ENCODE data around the gene CAMK2A. TPM values are rescaled to one million over a fixed set of nuclear protein-coding genes. Genes with fewer than 3 reads are reported as not detected.

CAMK2A gene
- total and polyA plus RNA-seq, 2 donors (not counting 3 experiments of a cell fraction or from before 2014, with no cell fraction given) = not detected

DNA sequence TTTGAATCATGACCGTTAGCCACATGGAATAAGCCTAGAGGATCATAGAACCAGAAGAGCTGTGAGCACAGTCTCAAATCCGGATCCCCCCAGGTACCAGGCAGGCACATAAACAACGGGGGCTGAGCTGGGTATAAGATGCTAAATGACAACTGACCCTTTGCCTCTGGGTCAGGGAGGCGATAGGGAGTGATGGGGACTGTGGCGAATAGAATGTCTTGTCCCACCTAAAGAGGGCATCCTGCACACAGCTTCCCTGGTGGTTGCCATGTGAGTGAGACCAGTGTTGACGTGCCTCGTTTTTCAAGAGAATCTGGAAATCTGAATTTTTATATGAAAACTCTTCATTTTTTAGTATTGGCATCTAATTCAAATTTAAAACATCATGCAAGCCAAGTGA lies 66.1 kb downstream of the CAMK2A start:
- Histone ChIP-seq H3K4me1 (ENCODE audit: control insufficient read depth, extremely low read depth, insufficient read depth, low read length) (no peaks in the 10 kb centered on the region), H3K4me3 (replicated peaks in 1 of 3; ENCODE audit: insufficient read depth in 1 of 3, low read depth in 1 of 3, low read length in 3 of 3) (no peak overlapping the region), H3K36me3 (ENCODE audit: control insufficient read depth in 2 of 2, extremely low read depth in 1 of 2, insufficient read depth in 2 of 2, low read length in 2 of 2) (no peaks in the 10 kb centered on the region), H3K27me3 (ENCODE audit: control insufficient read depth in 2 of 2, insufficient read depth in 2 of 2, low read length in 2 of 2) (peaks cover 0 to 1% of the 10 kb centered on the region in 2 experiments), H4K20me1 (replicated peaks; ENCODE audit: control insufficient read depth, extremely low read depth, insufficient read depth, low read length) (no peaks in the 10 kb centered on the region), H3K27ac (ENCODE audit: insufficient read depth, low read depth, low read length) (no peak overlapping the region), H2AFZ (ENCODE audit: low read depth, low read length) (no peak overlapping the region), H3K4me2 (ENCODE audit: insufficient read depth, low read length) (no peak overlapping the region), H3K79me2 (ENCODE audit: control insufficient read depth, insufficient read depth, low read length) (no peaks in the 10 kb centered on the region), H3K9me1 (replicated peaks; ENCODE audit: control insufficient read depth, extremely low read depth, insufficient read depth, low read length) (no peaks in the 10 kb centered on the region), H3K9ac (replicated peaks; ENCODE audit: extremely low read depth, insufficient read depth, low read length) (no peak overlapping the region), H3K9me3 (replicated peaks; ENCODE audit: control insufficient read depth, insufficient read depth, low read length) (no peaks in the 10 kb centered on the region)
- no TSS peak for BruUV-seq (replicated peaks)
- intact Hi-C loops (cut with micrococcal nuclease) = no loop called here
- dilution Hi-C loops (cut with MboI; ENCODE audit: extremely low pct_ligation_motif_present, low sequenced_read_pairs) = no loop called here
- no peak for TF ChIP-seq FOS (IDR thresholded peaks at IDR 0.05; ENCODE audit: borderline replicate concordance, insufficient read depth, low read length)
- no peak for TF ChIP-seq GATA2 (IDR thresholded peaks at IDR 0.05; ENCODE audit: insufficient read depth, insufficient read length, low read depth, low read length)
- no peak for TF ChIP-seq EZH2 (IDR thresholded peaks at IDR 0.05; ENCODE audit: borderline replicate concordance, low read depth, low read length, severe bottlenecking)
- no peak for TF ChIP-seq CTCF (IDR thresholded peaks at IDR 0.05; ENCODE audit: extremely low read depth in 1 of 2, insufficient read depth in 1 of 2, low read depth in 1 of 2, low read length in 2 of 2)
- TF ChIP-seq JUN (IDR thresholded peaks at IDR 0.05; ENCODE audit: borderline replicate concordance, insufficient read depth, insufficient read length, low read depth) = no peak
- TF ChIP-seq POLR2AphosphoS5 (IDR thresholded peaks at IDR 0.05; ENCODE audit: insufficient read depth, low read depth, low read length) = no peak
- no peak for TF ChIP-seq POLR2A (IDR thresholded peaks at IDR 0.05; ENCODE audit: low read depth, low read length)
- TF ChIP-seq, protein P1, sequence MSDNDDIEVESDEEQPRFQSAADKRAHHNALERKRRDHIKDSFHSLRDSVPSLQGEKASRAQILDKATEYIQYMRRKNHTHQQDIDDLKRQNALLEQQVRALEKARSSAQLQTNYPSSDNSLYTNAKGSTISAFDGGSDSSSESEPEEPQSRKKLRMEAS (IDR thresholded peaks at IDR 0.05; ENCODE audit: insufficient read depth, insufficient read length) = no peak
- no peak for TF ChIP-seq MYC (IDR thresholded peaks at IDR 0.05; ENCODE audit: low read depth, low read length)
- DNase-seq (ENCODE audit: low read depth, low spot score) = no peak
- FAIRE-seq = no peak
- ChIA-PET POLR2A (no interaction called here), CTCF (interaction anchor here (0.8 to 1.1 kb wide), 2 partner anchors 17 to 20 kb away, joined by 3 read pairs; no protein-coding TSS in a partner anchor)

All from endothelial cell of umbilical vein (primary cell).